Stimulated activated CD4-positive, alpha-beta T cell treated with anti-CD3 and anti-CD28 coated beads, Interleukin-12 subunit alpha, Interleukin-12 subunit beta, amount 100 ng/mL, for 24 hours (primary cell): ENCODE measurements around the gene KIF18A.
"Not testable (repeated sequence)": the region's sequence is repeated elsewhere in the genome, so short reads cannot be mapped to it uniquely, and the experiment has no call there.

Experiments used
- DNase-seq, 2 experiments: peaks; one replicate each; pipeline ENCODE4 v3.0.0-alpha.2; 2020; ENCODE audit warnings: low read depth in 2 of 2

The KIF18A gene

DNA sequence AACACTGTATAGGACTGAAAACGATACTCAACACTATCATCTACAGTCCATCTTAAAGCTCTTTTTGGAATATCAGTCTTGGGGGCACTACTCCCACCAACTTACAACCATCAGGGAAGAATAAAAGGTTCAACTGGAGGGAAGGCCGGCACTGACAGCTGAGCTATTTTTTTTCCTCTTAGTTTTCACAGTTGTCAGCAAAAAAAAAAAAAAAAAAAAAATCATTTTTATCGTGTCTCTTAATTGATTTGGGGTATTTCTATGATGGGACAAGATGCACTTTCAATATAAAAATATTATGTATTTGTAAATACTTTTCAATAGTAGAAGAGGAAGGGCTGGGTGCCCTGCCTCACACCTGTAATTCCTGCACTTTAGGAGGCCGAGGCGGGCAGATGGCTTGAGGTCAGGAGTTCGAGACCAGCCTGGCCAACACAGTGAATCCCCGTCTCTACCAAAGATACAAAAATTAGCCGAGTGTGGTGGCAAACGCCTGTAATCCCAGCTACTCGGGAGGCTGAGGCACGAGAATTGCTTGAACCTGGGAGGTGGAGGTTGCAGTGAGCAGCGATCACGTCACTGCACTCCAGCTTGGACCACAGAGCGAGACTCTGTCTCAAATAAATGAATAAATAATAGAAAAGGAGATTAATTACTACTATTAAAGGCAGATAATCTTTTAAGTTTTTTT, 1.5 kb downstream of the KIF18A start:
- DNase-seq = no peak

DNA sequence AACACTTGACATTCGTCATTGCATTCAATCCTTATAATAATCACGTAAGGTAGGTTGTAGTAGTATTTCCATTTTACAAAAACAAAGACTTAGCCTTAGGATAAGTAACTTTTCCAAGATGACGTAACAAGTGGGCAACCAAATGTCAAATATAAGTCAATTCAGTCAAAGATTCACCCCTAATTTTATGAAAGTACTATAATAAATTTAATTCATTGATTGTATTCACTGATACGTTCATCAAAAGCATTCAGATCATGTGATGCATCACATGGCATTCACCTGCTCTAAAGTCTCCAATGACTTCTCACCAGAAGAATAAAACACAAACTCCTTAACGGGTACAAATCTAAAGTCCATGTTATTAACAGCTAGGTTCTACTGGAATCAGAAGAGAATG, 2.1 kb downstream of the KIF18A start:
- no peak for DNase-seq

DNA sequence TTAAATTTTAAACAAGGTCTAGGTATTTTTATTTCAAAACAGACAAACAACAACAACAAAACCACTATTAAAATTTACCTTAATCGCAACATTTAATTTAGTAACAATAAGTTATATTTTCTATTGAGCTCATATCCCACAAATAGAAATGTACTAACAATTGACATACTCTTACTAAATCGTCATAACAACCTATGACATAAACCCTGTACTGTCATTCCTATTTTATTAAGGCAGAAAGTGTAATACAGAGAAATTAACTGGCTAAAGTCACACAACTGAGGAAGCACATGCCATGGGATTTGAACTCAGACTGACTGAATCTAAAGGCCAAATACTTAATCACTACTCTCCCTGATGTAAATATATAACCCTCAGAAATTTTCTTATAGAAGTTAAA, 3.0 kb downstream of the KIF18A start:
- DNase-seq = no peak

DNA sequence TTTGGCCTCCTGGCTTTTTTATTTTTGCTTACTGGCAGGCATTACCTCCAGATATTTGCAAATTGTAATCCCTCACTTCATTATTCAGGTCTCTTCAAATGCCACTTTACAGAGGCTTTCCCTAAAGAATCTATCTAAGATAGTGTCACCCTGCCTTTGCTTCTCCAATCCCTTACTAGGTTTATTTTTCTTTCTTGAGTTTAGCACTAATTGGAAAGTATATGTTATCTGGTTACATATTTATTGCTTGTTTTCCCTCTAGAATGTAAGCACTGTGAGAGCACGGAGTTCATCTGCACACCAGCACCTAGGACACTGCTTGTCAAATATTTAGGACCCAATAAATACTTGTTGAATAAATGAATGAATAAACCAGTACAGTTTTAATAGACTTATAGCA, 3.5 kb downstream of the KIF18A start:
- DNase-seq = no peak

DNA sequence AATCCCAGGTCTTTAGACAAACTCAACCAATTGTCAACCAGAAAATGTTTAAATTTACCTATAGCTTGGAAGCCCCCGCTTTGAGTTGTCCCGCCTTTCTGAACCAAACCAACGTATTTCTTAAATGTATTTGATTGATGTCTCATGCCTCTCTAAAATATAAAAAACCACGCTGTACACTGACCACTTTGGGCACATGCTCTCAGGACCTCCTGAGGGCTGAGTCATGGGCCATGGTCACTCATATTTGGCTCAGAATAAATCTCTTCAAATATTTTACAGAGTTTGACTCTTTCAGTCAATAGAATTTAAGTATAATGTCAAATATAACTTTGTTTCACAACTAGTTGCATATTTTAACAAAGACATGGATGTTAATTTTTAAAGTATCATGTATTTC, 5.7 kb downstream of the KIF18A start:
- DNase-seq = not testable (repeated sequence)

DNA sequence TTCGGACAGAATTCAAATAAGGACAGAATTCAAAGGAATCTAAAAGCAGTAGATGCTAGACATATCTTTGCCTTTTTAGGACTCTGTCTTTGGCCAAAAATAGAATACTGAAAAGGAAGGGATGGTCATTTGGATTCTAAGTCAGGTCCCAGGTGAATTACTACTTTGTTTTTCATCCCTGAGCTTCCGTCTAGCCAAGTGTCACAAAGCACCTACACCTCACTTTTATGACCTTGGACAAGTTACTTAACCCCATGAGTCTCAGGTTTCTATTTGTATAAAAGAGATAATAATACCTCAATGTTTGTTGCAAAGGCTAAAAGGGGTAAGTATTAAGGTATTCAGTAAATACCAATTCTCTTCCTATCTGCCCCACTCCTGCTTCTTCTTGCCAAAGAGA, 7.3 kb downstream of the KIF18A start:
- no peak for DNase-seq

DNA sequence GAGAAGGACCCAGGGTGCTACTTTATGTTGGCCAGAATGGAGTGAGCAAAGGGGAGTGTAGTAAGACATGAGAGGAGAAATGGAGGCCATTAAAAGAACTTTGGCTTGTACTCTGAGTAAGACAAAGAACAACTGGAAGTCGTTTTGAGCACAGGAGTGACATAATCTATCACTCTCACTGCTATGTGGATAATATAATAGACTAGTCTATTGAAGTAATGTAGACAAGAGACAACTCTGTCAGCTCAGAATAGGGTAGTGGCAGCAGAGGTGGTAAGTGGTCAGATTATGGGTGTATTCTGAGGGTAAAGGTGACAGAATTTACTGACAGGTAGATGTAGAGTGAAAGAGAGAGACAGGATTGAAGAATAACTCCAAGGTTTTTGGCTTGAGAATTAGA, 8.2 kb downstream of the KIF18A start:
- no peak for DNase-seq

DNA sequence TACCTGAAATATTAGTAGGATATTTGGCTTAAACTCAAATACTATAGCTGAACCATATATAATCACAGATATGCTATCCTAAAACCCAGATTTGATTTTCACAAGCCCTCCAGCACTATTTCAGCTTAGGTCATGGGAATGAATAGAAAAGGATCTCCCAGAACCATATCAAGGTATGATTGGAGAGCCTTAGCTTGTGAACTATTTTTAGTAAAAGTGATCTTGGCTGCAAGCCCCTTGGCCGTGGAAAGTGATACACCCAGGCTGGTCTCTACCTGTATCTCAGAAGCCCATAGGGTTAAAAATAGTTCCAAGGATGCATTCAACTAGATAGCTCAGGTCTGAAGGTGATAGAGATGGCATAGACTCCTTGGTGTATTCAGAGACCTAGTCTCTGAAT, 9.7 kb downstream of the KIF18A start:
- no peak for DNase-seq

DNA sequence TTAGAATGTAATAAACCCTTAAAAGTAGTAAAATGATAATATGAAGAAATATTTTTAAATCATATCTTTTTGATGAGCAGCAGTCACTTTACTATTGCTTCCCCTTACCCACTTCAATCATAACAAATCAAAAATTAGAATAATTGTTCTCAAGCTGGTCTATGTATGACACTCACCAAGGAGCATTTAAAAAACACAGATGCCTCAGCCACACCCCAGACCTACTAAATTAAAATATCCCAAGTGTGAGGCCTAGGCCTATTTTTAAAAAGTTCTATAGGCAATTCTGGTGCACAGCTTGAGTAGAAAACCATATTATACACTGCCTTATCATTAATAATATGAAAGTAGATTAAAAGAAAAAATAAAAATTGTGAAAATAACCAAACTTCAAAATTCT, 15.2 kb downstream of the KIF18A start:
- no peak for DNase-seq

DNA sequence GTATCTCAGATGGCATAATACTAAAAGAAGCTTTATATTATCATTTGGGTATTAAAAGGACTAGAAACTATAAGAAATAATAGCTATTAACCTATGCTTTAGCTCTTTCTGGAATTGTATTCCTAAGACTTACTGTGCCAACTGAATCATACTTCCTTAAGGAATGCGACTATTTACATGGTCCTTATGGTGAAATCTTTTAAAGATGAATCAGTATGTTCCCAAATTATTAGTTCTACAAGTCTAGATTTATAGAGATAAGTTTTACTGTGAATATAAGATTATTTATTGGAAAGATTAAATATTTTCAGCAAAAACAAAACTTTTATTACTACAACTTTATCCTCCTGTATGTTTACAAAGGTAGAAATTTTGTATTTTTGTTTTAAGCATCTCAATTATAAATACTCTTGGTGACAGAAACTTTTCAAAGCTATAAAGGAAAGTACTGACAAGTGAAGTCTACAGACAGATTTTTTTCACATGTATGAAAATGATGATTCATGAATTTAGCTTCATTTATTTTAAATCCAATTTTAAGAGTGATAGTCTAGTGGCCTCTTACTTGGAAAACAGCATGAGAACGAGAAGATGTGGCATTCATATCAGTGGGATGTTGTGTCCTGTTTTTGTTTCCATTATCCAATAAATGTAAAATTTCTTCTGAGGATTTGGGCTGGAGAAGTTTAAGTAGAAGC, 17.8 kb downstream of the KIF18A start:
- no peak for DNase-seq

DNA sequence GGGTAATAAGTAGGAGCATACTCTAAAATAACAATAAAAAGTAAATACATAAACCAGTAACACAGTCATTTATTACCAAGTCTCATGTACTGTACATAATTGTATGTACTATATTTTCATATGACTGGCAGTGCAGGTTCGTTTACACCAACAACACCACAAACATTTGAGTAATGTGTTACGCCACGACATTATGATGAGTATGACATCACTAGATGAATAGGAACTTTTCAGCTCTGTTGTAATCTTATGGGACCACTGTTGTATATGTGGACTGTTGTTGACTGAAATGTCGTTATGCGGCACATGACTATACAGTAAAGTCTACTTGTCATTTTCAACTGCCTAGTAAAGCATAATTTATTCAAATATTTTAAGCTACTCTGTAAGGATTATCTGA, 18.6 kb downstream of the KIF18A start:
- no peak for DNase-seq

DNA sequence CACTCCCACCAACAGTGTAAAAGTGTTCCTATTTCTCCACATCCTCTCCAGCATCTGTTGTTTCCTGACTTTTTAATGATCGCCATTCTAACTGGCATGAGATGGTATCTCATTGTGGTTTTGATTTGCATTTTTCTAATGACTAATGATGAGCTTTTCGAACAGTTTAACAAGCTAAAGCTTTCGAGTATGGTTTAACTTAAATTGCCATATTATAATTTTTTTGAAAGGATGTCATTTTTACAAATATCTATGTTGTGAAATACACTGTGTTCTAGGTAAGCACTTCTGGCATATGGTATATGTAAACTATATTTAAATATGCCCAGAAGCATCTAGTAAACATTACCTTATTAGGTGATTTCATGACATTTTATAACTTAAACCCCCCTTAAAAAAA, 20.3 kb downstream of the KIF18A start:
- DNase-seq = not testable (repeated sequence)

DNA sequence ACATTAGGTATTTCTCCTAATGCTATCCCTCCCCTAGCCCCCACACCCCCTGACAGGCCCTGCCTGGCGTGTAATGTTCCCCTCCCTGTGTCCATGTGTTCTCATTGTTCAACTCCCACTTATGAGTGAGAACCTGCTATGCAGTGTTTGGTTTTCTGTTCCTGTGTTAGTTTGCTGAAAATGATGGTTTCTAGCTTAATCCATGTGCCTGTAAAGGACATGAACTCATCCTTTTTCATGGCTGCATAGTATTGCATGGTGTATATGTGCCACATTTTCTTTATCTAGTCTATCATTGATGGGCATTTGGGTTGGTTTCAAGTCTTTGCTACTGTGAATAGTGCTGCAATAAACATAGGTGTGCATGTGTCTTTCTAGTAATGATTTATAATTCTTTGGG, 20.8 kb downstream of the KIF18A start:
- not testable (repeated sequence) for DNase-seq

DNA sequence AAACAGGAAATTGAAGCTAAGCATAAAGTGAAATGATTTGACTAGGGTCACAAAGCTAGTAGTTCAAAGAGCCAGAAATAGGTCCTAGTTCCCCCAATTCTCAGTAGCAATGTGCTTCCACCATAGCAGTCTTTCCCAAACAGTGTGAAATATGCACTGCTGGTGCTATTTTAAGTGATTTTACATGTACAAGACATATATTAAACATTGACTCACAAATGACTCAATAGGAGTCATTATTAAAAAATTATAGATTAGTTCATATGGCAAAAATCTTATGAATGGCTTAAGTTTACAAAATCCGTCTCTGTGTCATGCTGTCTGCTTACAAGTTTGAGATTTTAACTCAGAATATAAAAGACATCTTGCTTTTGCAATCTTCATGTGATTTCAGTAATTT, 21.4 kb downstream of the KIF18A start:
- DNase-seq = no peak

DNA sequence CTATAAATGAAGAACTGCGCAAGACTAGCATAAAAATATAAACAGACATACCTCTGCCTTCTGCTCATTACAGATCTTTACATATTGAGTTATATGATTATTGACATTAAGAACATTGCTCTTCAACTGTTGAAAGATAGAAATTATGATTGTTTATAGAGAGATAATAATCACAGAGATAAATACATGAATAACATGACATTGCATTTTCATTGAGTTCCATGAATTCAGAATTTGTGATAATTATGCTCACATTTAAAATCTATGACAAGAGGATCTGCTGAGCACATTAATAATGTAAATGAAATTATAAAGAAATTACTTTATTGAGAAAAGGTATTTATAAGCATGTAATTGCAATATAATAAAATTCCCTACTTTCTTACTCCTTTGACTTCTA, 24.8 kb downstream of the KIF18A start:
- no peak for DNase-seq

DNA sequence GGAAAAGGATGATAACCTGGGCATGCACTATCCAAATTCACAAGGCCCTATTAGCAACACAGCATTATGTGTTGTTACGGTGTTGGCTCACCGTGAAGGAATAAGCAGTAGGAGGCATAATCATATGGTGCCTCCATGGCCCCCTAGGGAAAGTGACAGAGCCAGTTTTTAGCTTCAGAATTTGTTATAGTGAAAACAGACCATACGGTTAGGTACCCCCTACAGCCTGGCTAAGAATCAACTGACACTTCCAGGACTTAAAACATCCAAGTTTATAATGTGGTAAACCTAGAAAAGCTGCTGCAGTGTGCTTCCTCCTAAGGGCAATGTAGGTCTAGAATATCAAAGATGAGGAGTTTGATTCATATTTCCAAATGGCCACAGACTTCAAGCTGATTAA, 30.4 kb downstream of the KIF18A start:
- no peak for DNase-seq

DNA sequence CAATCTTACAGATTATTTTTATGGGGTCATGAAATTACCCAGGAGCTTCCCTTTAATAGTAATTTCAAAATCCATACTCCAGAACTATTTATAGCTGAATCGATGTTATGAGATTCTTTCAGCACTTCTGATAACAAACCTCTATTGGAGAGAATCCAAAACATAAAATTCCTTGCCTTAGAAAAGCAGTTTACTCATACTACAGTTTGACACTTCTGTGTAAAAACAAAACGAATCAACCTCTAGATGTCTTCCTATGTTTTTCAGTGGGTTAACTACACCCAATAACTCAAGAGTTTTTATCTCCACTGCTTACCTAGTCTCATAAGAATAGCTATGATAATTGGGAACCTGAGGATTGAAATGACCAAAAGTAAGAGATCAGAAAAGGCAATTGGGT, 35.6 kb downstream of the KIF18A start:
- no peak for DNase-seq

DNA sequence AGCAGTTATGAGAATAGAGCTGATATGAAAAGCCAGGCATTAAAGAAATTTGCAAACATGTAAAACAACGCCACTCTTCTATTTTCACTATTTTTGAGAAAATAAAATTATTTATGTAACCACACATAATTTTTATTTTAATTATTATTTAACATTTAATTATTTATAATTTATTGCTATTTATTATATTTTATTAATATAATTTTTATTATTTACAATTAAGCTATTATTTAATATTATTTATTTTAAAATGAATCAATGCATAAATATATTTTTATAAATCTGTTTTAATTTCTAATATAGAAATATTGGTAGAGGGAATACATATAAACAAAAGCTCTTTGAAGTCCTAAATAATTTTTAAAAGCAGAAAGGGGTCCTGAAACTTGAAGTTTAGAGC, 36.7 kb downstream of the KIF18A start:
- no peak for DNase-seq

DNA sequence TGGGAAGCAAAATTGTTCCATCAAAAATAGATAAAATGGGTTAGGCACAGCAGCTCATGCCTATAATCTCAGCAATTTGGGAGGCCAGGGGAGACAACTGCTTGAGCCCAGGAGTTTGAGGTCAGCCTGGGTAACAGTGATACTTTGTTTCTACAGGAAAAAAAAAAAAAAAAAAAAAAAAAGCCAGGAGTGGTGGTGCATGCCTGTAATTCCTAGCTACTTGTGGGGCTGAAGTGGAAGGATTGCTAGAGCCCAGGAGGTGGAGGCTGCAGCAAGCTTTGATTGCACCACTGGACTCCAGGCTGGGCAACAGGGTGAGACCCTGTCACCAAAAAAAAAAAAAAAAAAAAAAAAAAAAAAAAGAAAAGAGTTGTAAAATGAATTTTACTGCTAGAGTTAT, 49.6 kb downstream of the KIF18A start:
- DNase-seq = no peak

DNA sequence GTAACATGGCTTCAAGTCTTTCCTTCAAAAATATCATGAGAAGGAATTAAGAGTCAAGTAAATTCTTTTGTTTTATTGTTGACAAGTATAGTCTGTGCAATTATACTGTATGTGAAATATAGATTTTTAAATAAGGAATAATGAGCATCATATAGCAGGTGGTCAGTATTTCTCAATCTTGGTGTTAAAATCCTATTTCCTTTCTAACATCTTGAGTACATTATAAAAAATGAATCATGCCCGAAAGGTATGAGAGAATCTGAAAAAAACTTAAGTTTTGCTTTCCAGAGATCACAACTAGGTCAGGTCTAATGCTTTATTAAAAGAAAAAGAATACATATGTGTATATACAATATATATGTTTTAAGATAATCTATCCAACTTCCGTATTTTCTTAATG, 53.1 kb downstream of the KIF18A start:
- no peak for DNase-seq

DNA sequence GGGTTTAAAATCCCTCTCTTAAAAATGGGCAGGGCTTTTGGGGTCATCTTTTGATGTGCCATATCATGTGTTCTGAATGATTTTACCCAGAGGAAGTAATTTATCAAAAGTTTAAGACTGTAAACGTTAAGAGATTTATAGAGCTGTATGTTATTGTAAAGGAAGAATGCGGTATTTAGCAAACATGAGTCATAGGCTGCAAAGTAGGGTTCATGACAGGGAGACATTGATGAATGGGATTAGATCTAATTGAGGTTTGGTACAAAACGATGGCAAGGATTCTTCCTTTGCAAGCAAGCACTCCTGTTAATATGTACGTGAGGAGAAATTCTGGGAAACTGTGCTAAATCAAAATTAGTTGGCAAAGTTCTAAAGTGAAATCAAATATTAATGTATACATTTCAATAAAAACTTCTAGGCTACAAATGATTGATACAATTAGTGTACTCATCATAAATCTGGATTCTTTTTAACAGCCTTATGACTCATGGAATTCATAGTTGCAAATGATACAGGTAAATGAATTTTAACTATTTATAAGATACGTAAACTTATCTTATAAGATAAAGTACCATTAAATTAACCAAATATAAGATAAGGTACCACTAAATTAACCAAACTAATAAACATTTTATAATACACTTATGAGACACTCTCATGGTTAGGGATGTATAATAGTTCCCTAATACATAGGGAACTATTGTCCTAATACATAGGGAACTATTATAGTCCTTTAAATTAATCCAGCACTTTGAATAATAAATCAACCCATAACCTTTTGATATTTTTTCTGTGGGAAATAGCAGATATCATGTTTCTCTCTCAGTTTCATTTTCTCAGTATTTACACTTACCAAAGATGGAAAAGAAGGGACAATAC, 58.4 kb downstream of the KIF18A start:
- no peak for DNase-seq

DNA sequence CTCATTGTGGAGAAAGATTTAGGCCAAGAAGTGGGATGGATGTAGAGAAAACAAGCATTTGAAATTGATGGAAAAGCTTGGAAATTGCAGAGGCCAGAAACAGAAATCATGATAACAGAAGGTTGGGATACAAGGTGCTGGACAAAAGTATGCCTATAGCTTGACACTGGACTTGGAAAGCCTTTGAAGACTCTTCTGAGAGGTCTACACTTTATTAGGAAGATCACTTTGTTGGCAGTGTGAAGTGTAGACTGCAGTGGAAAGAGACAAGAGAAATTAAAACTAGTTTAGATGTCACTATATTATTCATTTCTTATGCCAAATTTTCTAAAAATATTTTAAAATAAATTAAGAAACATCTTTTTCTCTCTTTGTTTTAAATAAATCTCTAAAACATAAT, 59.1 kb downstream of the KIF18A start:
- no peak for DNase-seq
